Activated CD4-positive, alpha-beta T cell treated with anti-CD3 and anti-CD28 coated beads for 24 hours (primary cell): Measurements from ENCODE around the gene ABR.
"Not testable (repeated sequence)": the region's sequence is repeated elsewhere in the genome, so short reads cannot be mapped to it uniquely, and the experiment has no call there.

Experiments used
- DNase-seq, 2 donors: peaks; one replicate each; pipeline ENCODE4 v3.0.0-alpha.2; 2020; ENCODE audit warnings: low read depth in 2 of 2

ABR gene

GRCh38 chr17:1147664-1148063 is 32.1 kb downstream of the ABR start:
- no peak for DNase-seq

GRCh38 chr17:1146561-1147265 is 33.1 kb downstream of the ABR start:
- DNase-seq, result no peak

GRCh38 chr17:1145311-1145986 is 34.3 kb downstream of the ABR start:
- DNase-seq, result no peak

DNA sequence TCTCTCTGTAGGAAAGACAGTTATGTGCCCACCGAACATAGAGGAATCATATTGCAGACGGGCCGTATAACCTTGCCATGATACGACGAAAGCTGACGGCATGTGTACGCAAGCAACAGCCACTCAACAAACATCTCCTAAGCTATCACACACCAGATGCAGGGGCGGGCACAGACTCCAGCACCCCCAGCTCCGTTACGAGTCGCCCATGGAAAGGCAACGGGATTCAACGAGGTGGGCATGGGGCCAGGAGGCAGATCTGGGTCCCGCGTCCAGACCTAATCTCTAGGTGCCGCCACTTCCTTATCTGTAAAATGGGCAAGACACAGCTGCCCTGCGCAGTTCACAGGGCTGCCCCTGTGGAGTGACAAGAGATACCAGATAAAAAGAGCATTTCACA is 35.6 kb downstream of the ABR start:
- DNase-seq, result no peak

DNA sequence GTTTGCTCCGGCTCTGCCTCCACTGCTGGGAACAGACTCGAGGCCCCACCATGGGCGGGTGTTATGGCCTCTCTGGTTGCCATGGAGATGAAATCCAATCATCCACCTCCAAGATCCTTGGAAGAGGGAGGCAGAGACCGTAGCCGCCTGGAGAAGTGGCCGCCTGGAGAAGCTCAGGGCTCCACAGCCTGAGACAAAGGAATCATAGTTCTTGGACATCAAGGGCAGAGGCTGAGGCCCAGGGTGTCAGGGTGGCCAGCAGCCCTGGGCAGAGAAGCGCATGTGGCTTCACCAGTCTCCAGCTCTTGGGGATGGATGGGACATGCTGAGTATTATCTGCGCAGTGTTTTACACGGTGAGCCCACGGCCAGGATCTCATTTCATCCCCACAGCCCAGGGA is 36.2 kb downstream of the ABR start:
- DNase-seq, result no peak

- DNase-seq, result no peak
These were observed 37.2 kb downstream of the ABR start for GRCh38 chr17:1142561-1142971.

- no peak for DNase-seq
These were observed 42.3 kb downstream of the ABR start for GRCh38 chr17:1137465-1137894.

- no peak for DNase-seq
These were observed 43.0 kb downstream of the ABR start for GRCh38 chr17:1136748-1137147.

GRCh38 chr17:1134634-1135324 is 45.0 kb downstream of the ABR start:
- no peak for DNase-seq

DNA sequence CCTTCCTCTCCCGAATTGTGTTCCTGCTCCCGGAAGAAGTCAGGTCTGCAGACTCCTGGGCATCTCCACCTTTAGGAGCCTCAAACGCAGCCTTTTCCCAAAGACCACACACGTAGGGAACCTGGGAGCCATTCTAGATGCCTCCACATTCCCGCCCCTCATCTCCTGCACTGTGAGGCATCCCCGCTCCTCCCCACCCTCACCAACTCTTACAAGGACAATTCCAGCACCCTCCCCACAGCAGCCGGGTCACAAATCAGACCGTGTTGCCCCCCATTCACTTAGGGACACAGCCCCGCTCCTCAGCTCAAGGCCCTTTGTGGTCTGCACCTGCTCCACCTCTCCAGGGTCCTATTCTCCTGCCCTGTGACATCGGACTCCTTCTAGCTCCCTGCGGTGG is 49.6 kb downstream of the ABR start:
- DNase-seq, result no peak

GRCh38 chr17:1128463-1128862 is 51.3 kb downstream of the ABR start:
- not testable (repeated sequence) for DNase-seq

DNA sequence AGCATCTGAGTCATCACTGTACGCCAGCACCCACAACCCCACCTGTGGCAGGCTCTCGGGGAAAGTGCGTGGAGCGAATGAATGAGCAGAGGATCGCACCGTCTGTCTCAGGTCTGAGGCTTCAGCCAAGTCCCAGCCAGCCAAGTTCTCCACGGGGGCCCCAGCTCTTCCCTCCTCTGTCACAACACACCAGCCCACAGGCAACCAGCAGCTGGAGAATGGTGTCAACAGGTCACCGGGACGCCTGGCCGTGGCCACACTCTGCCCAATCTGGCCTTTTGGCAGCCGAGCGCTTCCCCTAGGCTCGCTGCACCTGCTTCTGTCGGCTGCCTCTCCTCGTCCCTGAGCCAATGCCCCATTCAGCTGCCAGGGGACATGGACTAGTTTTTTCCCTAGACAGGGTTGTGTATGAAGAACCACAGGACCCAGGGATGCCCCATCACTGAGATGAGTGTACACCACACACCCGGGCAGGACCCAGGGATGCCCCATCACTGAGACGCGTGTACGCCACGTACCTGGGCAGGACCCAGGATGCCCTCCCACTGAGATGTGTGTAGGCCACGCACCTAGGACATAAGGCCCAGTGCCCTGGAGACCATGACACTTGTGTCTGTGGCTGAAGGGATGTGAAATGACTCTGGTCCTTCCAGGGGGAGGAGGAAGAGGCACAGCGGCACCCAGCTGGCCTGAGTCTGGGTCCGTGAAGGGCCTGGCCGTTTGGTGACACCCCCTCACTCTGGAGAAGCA is 52.8 kb downstream of the ABR start:
- no peak for DNase-seq

DNA sequence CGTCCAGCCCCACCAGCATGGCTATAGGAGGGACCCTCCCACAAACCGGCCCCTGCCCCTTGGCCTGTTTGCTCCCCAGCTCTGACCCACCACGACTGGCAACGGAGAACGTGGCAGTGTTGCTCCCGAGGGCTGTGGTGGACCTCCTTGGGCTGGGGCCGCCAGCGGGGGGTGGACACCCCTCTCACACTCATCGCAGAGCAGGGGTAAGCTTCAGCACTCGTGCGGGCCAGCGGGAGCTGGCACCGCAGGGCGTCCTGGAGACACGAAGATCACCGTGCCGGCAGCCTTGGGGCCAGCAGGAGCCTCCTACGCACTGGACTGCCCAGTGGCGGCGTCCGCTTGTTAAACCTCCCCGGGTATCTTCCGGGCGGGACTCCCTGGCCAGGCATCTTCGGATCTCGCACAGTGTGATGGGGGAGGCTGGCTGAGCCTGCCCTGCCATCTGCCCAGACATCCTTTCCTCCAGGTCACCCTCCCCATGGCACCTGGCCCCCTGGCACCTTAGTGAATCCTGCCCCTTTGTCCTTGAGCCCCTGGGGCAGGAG is 53.5 kb downstream of the ABR start:
- no peak for DNase-seq

DNA sequence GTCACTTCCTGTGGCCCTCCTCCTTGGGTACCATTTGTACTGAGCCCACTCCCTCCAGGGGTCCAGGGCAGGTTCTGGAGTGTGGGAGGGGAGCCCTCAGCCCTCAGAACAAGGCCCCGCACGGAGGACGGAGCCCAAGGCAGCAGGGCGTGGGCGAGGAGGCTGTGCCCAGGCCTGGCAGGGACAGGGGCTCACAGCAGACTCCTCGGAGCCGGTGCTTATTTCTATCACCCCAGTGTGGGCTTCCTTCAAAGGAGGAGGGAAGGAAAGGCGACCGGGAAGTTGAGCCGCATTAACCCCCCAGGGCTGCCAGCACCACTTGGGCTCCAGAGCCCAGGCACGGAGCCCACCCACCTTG is 54.0 kb downstream of the ABR start:
- no peak for DNase-seq

DNA sequence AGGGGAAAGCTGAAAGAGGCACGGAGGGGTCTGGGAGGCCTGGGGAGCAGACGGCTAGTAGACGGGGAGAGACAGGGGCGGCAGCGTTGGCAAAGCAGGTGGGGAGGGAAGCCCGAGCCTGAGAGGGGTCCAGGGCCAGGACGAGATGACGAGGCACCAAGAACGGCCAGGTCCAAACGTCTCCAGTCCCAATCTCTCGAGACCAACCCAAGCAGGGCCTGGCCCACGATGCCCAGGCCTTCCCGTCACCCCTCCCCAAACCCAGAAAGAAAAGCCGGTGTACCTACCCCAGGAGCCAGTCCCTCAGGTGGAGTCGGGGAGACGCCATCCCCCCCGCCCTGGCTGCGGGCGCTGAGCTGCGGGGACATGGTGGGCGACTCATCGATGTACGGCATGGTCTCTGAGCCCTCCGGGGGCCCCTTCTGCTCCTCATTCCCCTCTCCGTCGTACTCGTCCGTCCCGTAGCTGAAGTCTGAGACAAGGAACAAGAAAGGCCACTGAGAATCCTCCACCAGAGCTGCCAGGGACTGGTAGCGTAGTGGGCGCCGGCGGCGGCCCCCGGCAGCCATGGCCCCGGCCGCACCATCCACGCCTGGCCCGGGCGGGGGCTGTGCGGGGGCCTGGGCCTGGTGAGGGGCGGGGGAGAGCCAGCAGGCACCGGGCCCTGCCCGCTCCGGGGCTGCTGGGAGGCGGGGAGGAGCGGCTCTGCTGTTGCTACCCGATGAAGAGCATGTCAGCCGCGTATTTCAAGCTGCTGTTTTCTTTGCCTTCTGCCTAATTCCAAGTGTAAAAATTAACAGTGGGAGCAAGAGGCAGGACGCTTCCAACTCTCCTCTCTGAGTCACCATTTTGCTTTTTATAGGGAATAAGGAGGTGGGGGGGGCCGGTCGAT is 54.6 kb downstream of the ABR start:
- no peak for DNase-seq

- DNase-seq, result no peak
These were observed 55.7 kb downstream of the ABR start for GRCh38 chr17:1123921-1124715.

- no peak for DNase-seq
These were observed 56.4 kb downstream of the ABR start for GRCh38 chr17:1123393-1123831.

- DNase-seq, result peak; percentile 80 to 81
These were observed 57.0 kb downstream of the ABR start for GRCh38 chr17:1122533-1123392.

DNA sequence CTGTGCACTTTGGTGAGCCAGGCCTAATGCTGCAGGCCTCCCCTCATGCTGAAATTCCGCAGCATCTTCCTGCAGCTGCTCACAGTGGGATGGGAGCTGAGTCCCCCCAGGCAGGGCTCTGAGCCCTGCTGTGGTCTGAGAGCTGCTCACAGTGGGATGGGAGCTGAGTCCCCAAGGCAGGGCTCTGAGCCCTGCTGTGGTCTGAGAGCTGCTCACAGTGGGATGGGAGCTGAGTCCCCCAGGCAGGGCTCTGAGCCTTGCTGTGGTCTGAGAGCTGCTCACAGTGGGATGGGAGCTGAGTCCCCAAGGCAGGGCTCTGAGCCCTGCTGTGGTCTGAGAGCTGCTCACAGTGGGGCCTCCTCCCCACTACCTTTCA is 58.4 kb downstream of the ABR start:
- not testable (repeated sequence) for DNase-seq
